ENCODE results near the gene MPST. TPM values are rescaled to one million over a fixed set of nuclear protein-coding genes. Genes with fewer than 3 reads are reported as not detected.

The MPST gene
- total and polyA plus RNA-seq, 4 donors: 59.2 to 247 (median 71.7) TPM

- Histone ChIP-seq H3K4me1 (ENCODE audit: control insufficient read depth in 5 of 5, insufficient read depth in 5 of 5, low read length in 5 of 5) (peaks cover 0 to 8% (median 0%) of the 10 kb centered on the region in 5 donors), H3K4me3 (peak within 1 kb of the TSS; percentile 70), H3K9ac (ENCODE audit: insufficient read depth in 1 of 2, low read length in 2 of 2) (peak within 1 kb of the TSS in 1 of 2 donors; percentile 28), H3K27me3 (ENCODE audit: control insufficient read depth in 3 of 3, insufficient read depth in 3 of 3, low read length in 2 of 3) (no peaks in the 10 kb centered on the region), H3K27ac (ENCODE audit: low read depth in 1 of 2, low read length in 1 of 2) (no peak within 1 kb of the TSS), H3K9me3 (ENCODE audit: control insufficient read depth in 4 of 4, insufficient read depth in 3 of 4, low read length in 3 of 4) (no peaks in the 10 kb centered on the region), H3K36me3 (ENCODE audit: control insufficient read depth in 4 of 4, insufficient read depth in 4 of 4, low read length in 4 of 4) (peaks cover 0 to 6% (median 2%) of the 10 kb centered on the region in 4 donors)
- peak; percentile 80 for ATAC-seq (ENCODE audit: insufficient read depth, low FRiP score)
- no peak for TF ChIP-seq CTCF (IDR thresholded peaks at IDR 0.05; ENCODE audit: control extremely low read depth, extremely low read depth)
- DNase-seq: peak; percentile 76 to 80 (median 77)
- 4 to 6% methylated on average over 67 to 89 of the region's 89 CpGs for WGBS, 2 donors
Observed at GRCh38 chr22:37051391-37052385, 32.1 kb downstream of the MPST start, which contains the start of gene KCTD17. TSS of gene KCTD17 (plus strand) at chr22:37051742. CDS start at chr22:37051761, 19 bp downstream.

DNA sequence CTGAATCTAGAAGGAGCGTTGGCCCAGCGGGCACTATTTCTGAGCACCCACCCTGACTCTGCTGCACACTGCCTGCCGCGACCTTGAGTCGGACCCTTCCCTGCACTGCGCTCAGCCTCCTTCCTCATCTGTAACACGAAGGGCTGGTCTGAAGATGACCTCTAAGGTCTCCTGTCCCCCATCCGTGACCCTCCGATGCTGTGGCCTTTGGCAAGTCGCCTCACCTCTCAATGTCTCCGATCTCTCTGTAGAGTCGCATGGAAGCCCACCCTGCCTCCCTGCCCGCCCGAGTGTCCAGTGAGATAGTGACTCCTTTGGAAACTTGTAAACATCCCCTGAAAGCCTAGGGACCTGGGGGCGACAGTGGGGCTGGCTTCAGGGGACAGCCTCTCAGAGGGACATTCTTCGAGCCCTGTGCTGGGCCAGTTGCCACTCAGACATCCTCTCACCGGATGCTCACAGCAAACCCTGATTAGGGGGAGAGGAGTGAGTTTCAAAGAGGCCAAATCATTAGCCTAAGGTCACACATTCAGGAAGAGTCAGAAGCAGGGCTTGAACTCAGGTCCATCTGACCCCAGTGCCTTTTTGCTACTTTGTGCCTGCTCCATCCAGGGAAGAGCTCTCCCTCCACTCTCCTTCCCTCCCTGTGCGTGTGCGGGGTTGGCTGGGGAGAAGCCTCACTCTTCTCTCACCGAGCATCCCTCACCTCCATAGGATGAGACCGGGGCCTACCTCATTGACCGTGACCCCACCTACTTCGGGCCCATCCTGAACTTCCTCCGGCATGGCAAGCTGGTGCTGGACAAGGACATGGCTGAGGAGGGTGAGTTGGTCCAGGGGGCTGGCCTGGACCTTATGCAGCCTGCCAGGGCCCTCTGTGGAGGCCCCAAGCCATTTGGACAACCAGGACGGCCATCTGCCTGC, 33.1 kb downstream of the MPST start:
- Histone ChIP-seq H3K4me3 (no peak overlapping the region), H3K4me1 (ENCODE audit: control insufficient read depth in 5 of 5, insufficient read depth in 5 of 5, low read length in 5 of 5) (peaks cover 0 to 8% (median 0%) of the 10 kb centered on the region in 5 donors), H3K9me3 (ENCODE audit: control insufficient read depth in 4 of 4, insufficient read depth in 3 of 4, low read length in 3 of 4) (no peaks in the 10 kb centered on the region), H3K9ac (ENCODE audit: insufficient read depth in 1 of 2, low read length in 2 of 2) (peak overlapping the region in 1 of 2 donors; percentile 28), H3K27ac (ENCODE audit: low read depth in 1 of 2, low read length in 1 of 2) (peak overlapping the region in 1 of 2 donors; percentile 24), H3K27me3 (ENCODE audit: control insufficient read depth in 3 of 3, insufficient read depth in 3 of 3, low read length in 2 of 3) (no peaks in the 10 kb centered on the region), H3K36me3 (ENCODE audit: control insufficient read depth in 4 of 4, insufficient read depth in 4 of 4, low read length in 4 of 4) (peaks cover 0 to 10% (median 5%) of the 10 kb centered on the region in 4 donors)
- no peak for ATAC-seq (ENCODE audit: insufficient read depth, low FRiP score)
- 79 to 89% methylated on average over 25 of the region's 25 CpGs for WGBS, 2 donors
- no peak for DNase-seq
- TF ChIP-seq CTCF (IDR thresholded peaks at IDR 0.05; ENCODE audit: control extremely low read depth, extremely low read depth): no peak

GRCh38 chr22:37053310-37054055, 33.9 kb downstream of the MPST start:
- H3K9me3 ChIP-seq (ENCODE audit: control insufficient read depth in 4 of 4, insufficient read depth in 3 of 4, low read length in 3 of 4): no peaks in the 10 kb centered on the region
- H3K9ac ChIP-seq (ENCODE audit: insufficient read depth in 1 of 2, low read length in 2 of 2): no peak overlapping the region
- TF ChIP-seq CTCF (IDR thresholded peaks at IDR 0.05; ENCODE audit: control extremely low read depth, extremely low read depth): no peak
- no peaks in the 10 kb centered on the region for H3K27me3 ChIP-seq (ENCODE audit: control insufficient read depth in 3 of 3, insufficient read depth in 3 of 3, low read length in 2 of 3)
- H3K27ac ChIP-seq (ENCODE audit: low read depth in 1 of 2, low read length in 1 of 2): peak overlapping the region in 1 of 2 donors; percentile 24
- H3K4me3 ChIP-seq: no peak overlapping the region
- H3K4me1 ChIP-seq (ENCODE audit: control insufficient read depth in 5 of 5, insufficient read depth in 5 of 5, low read length in 5 of 5): peaks cover 0 to 8% (median 0%) of the 10 kb centered on the region in 5 donors
- peaks cover 0 to 10% (median 7%) of the 10 kb centered on the region in 4 donors for H3K36me3 ChIP-seq (ENCODE audit: control insufficient read depth in 4 of 4, insufficient read depth in 4 of 4, low read length in 4 of 4)
- no peak for DNase-seq
- 88 to 90% methylated on average over 16 of the region's 16 CpGs for WGBS, 2 donors
- no peak for ATAC-seq (ENCODE audit: insufficient read depth, low FRiP score)
